HG03342 (cell line): Measurements from ENCODE around the gene ARHGAP26.
A peak's percentile ranks its signal among the peaks of the same experiment; 100 is the strongest.

Experiments
- ATAC-seq: cut with Tn5 transposase; IDR thresholded peaks from one replicate; pipeline ENCODE4 v1.9.1; 2021; ENCODE audit warnings: mild to moderate bottlenecking, moderate library complexity; ENCODE audit not compliant: unreplicated experiment

Gene ARHGAP26

DNA sequence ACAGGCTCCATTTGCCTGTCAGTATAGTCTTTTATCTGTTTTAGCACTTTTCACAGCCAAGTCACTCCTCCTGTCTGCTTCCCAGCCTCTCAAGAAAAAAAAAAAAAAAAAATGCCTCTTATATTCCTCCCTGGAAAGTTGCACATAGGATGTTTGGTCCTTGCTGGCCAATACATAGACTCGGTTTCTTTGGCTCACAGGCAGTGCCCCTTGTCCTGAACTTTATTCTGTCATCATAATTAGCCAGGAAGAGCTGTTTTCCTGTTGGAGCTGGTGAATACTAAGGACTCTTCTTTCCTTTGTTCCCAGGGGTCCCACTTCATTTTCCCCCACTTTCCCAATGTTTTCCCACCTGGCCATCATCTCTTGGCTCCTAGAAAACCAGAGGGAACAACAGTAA lies 442.1 kb downstream of the ARHGAP26 start:
- ATAC-seq, result no peak

- ATAC-seq, result no peak
Observed at GRCh38 chr5:143213231-143213850, 443.2 kb downstream of the ARHGAP26 start.

DNA sequence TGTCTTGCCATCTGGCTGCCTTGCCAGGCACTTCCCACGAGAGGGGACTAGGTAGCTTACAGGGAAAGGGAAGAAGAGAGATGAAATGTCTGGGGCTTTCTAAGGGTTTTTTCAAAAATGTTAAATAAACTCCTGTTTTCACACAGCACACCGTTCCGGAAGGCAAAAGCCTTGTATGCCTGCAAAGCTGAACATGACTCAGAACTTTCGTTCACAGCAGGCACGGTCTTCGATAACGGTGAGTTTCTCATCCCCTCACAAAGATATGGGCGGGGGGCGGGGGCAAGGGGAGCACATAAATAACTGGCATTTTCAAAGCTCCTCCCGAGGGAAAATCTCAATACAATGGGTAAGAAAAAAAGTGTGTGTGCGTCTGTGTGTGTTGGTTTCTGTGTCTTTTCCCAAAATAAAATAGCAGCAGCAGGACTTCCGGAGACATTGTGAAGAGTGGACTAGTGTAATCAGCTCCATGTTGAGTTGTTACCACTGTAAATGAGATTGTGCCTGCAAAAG lies 443.7 kb downstream of the ARHGAP26 start:
- ATAC-seq, result peak; percentile 59

GRCh38 chr5:143214458-143214857 lies 444.3 kb downstream of the ARHGAP26 start:
- no peak for ATAC-seq

GRCh38 chr5:143214890-143215289 lies 444.7 kb downstream of the ARHGAP26 start:
- ATAC-seq, result no peak

- ATAC-seq, result no peak
Observed at GRCh38 chr5:143215690-143216089, 445.5 kb downstream of the ARHGAP26 start.

DNA sequence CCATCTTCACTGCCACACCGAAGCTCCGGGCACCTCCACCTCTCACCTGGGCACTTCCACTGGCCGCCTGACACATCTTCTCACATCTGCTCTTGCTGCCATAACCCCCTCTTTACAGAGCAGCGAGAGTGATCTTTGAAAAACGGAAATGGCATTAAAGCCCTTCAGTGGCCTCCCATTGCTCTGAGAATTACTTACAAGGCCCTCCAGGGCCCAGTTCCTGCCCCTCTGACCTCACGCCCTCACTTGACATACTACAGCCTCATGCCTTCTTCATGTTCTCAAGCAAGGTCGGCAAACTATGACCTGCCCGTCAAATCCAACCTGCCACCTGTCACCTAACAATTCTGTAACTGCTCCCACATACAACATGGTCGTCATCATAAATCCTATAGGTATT lies 446.0 kb downstream of the ARHGAP26 start:
- ATAC-seq, result no peak

GRCh38 chr5:143217065-143217803 lies 447.1 kb downstream of the ARHGAP26 start:
- ATAC-seq, result no peak

GRCh38 chr5:143217804-143218160 lies 447.6 kb downstream of the ARHGAP26 start:
- ATAC-seq, result peak; percentile 18

- no peak for ATAC-seq
Observed at GRCh38 chr5:143218517-143219170, 448.5 kb downstream of the ARHGAP26 start.

DNA sequence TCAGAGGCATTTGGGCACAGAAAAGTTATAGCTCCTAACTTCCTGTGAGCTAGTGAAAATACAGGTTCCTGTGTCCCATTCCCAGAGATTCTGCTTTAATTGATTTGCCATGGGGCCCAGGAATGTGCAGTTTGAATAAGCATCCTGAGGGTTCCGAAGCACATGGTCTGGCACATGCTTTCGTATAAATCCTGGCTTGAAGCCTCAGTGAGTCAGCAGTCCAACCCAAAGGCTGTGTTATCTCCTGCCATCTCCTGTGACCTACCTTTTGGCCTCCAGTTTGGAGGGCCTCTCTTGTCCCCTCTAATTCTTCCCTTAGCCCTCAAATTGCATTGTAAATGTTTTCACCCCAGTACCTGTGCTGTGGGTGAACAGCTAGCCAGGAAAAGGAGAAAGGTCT lies 449.5 kb downstream of the ARHGAP26 start:
- ATAC-seq, result no peak

DNA sequence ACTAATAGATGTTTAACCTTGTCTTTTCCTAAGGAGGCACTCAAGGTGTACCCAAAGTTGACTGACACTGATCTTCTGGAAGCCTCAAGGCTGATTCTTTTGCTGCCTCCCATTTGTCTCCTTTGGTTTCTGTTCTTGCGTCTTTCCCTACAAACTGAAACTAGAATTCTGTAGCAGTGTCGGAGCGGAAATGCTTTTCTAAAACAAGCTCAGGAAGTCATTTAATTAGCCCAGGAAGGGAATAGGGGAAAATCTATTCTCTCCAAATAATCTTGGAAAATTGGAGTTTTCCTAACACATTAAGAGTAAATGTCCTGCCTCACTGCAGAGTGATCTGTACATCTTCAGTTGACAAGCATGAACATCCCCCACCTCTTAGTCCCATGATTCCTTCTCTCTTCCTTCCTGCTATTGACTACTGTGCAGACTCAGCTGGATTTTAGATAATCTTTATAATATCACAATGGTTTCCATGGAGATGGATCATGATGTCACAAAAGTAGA lies 450.6 kb downstream of the ARHGAP26 start:
- ATAC-seq, result no peak

DNA sequence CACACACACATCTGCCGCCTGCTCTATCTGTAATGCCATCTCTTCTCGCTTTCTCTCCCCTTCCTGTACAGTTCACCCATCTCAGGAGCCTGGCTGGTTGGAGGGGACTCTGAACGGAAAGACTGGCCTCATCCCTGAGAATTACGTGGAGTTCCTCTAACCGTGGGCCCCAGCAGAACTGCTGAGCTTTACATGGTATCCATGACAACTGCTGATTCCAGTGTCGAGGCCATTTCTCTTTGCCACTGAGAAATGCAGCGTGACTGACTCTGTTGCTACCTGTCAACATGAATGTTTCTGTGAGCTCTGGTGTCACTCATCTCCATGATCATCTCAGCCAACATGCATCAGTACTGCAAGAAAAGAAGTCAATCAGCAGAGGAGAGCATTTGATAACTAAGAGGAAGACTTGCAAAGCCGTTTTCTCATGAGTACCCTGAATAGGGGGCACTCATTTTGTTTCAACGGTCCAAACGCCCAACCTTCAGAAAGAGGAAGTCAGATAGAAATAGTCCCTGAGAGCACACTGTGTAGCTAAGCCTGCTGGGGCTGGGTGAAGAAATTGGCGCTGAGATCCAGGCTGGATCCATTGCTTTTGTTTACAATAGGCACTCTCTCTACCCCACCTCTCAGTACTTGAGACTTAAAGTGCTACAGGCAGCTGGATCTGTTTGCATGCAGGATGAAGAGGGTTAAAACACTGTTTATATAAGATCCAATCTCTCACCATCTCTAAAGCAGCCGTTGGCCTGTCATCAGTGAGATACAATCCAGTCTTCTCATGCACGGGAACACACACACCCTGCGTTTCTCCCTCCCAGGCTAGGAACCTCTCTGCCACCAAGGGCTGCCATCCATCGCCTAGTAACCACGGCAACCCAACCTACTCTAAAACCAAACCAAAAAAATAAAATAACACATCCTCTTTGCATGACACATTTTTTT lies 452.4 kb downstream of the ARHGAP26 start:
- peak; percentile 69 for ATAC-seq

GRCh38 chr5:143224672-143225071 lies 454.5 kb downstream of the ARHGAP26 start:
- ATAC-seq, result no peak

DNA sequence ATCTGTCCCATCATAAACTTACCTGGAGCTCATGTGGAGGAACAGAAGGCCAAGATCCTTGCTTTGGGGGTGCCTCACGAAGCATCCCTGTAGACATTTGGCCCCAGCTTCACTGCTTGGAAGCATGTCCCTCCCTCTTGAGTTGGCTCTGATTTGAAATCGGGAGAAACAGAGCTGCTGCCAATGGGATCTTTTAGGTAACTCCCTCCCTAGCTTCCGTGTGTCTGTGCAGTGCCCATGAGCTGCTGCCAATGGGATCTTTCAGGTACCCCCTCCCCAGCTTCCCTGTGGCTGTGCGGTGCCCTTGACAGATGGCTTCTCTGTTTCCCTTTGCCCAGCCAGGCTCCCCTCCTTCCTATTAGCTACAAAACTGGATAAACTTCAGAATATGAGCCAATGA lies 455.3 kb downstream of the ARHGAP26 start:
- ATAC-seq, result no peak

GRCh38 chr5:143226361-143226760 lies 456.2 kb downstream of the ARHGAP26 start:
- ATAC-seq, result no peak

DNA sequence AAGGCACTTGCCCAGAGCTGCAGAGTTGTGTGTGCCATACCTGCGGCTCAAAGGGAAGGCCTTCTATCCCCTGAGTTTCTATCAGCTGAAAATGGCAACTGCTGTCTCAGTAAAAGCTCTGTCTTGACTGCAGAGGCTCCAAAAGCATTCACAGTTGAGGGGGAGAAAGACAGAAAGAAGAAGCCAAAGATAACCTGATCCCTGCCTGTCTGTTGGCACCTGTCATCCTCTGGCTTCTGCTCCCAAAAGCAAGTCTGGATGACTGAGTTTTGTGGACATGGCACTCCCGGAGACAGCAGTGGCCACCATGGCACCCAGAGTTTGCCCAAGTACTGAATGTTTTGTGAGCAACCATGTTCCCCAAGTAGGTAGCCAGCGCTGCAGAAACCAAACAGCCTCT lies 456.7 kb downstream of the ARHGAP26 start:
- no peak for ATAC-seq

GRCh38 chr5:143227301-143227700 lies 457.1 kb downstream of the ARHGAP26 start:
- ATAC-seq, result no peak

- no peak for ATAC-seq
Observed at GRCh38 chr5:143228597-143229293, 458.6 kb downstream of the ARHGAP26 start.

- ATAC-seq, result peak; percentile 27
Observed at GRCh38 chr5:143229426-143229895, 459.3 kb downstream of the ARHGAP26 start.
